ENCODE data around the gene RIOX2.

The RIOX2 gene

GRCh38 chr3:97896547-97896946 is 75.7 kb downstream of the RIOX2 start:
- Histone ChIP-seq H3K9me3 (ENCODE audit: control insufficient read depth in 1 of 2, low read length in 2 of 2) (no peaks in the 10 kb centered on the region), H3K36me3 (ENCODE audit: control insufficient read depth in 1 of 2, insufficient read depth in 2 of 2, low read length in 2 of 2) (peaks cover 0 to 6% of the 10 kb centered on the region in 2 donors)

GRCh38 chr3:97896129-97896528 is 76.1 kb downstream of the RIOX2 start:
- Histone ChIP-seq H3K4me3 (ENCODE audit: low read depth in 1 of 2, low read length in 2 of 2) (no peak overlapping the region), H3K27me3 (ENCODE audit: control insufficient read depth in 1 of 2, insufficient read depth in 2 of 2, low read length in 2 of 2) (no peaks in the 10 kb centered on the region), H3K36me3 (ENCODE audit: control insufficient read depth in 1 of 2, insufficient read depth in 2 of 2, low read length in 2 of 2) (peaks cover 0 to 6% of the 10 kb centered on the region in 2 donors), H3K9ac (ENCODE audit: low read depth in 1 of 2, low read length in 2 of 2) (no peak overlapping the region), H3K4me1 (ENCODE audit: control insufficient read depth in 1 of 2, insufficient read depth in 2 of 2, low read length in 2 of 2) (peaks cover 0 to 3% of the 10 kb centered on the region in 2 donors), H3K27ac (ENCODE audit: low read depth, low read length) (no peak overlapping the region), H3K9me3 (ENCODE audit: control insufficient read depth in 1 of 2, low read length in 2 of 2) (no peaks in the 10 kb centered on the region)

More at GRCh38 chr3:97896547-97896946, 75.7 kb downstream of the RIOX2 start:
- Histone ChIP-seq H3K9ac (ENCODE audit: low read depth in 1 of 2, low read length in 2 of 2) (no peak overlapping the region), H3K4me1 (ENCODE audit: control insufficient read depth in 1 of 2, insufficient read depth in 2 of 2, low read length in 2 of 2) (peaks cover 3 to 5% of the 10 kb centered on the region in 2 donors), H3K27me3 (ENCODE audit: control insufficient read depth in 1 of 2, insufficient read depth in 2 of 2, low read length in 2 of 2) (no peaks in the 10 kb centered on the region), H3K4me3 (ENCODE audit: low read depth in 1 of 2, low read length in 2 of 2) (no peak overlapping the region), H3K27ac (ENCODE audit: low read depth, low read length) (no peak overlapping the region)

DNA sequence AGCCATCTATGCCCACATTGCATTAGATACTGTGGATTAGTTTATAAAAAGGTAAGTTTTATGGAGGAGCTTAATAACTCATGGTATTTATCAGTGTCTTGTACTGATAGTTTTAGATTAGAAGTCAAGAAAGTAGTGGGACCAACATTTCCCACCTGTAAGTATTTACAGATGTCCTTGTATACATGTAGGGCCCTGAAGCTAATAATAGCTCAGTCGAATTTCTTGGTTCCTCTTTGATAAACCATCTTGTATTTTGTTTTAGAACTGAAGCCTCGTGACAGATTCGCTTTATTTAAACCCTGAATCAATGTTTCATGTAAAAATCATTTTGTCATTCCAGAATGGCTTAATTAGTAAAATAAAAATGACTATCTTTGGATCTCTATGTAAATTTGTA is 77.0 kb downstream of the RIOX2 start:
- Histone ChIP-seq H3K27ac (ENCODE audit: low read depth, low read length) (no peak overlapping the region), H3K9me3 (ENCODE audit: control insufficient read depth in 1 of 2, low read length in 2 of 2) (no peaks in the 10 kb centered on the region), H3K4me3 (ENCODE audit: low read depth in 1 of 2, low read length in 2 of 2) (no peak overlapping the region), H3K9ac (ENCODE audit: low read depth in 1 of 2, low read length in 2 of 2) (no peak overlapping the region), H3K27me3 (ENCODE audit: control insufficient read depth in 1 of 2, insufficient read depth in 2 of 2, low read length in 2 of 2) (no peaks in the 10 kb centered on the region), H3K4me1 (ENCODE audit: control insufficient read depth in 1 of 2, insufficient read depth in 2 of 2, low read length in 2 of 2) (no peaks in the 10 kb centered on the region), H3K36me3 (ENCODE audit: control insufficient read depth in 1 of 2, insufficient read depth in 2 of 2, low read length in 2 of 2) (peaks cover 0 to 6% of the 10 kb centered on the region in 2 donors)

DNA sequence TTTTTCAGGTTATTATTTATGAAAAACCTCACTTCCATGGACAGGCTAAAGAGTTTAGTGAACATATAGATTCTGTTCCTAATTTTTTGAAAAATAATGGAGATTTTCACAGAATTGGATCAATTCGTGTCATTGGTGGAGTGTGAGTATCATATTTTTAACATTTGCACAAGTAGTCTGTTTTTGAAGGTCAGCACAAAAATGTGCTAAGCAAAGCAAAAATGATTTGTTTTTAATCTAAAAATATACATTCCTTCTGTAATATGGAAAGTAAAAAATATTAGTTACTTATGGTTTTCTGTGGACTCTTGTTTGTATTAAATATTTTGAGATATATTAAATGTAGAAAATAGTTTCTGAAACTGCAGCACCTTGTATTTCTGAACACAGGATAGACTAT is 79.4 kb downstream of the RIOX2 start:
- H3K9ac ChIP-seq (ENCODE audit: low read depth in 1 of 2, low read length in 2 of 2): no peak overlapping the region
- H3K4me1 ChIP-seq (ENCODE audit: control insufficient read depth in 1 of 2, insufficient read depth in 2 of 2, low read length in 2 of 2): no peaks in the 10 kb centered on the region
- H3K36me3 ChIP-seq (ENCODE audit: control insufficient read depth in 1 of 2, insufficient read depth in 2 of 2, low read length in 2 of 2): peaks cover 7 to 15% of the 10 kb centered on the region in 2 donors
- no peaks in the 10 kb centered on the region for H3K9me3 ChIP-seq (ENCODE audit: control insufficient read depth in 1 of 2, low read length in 2 of 2)
- no peak overlapping the region for H3K27ac ChIP-seq (ENCODE audit: low read depth, low read length)
- no peaks in the 10 kb centered on the region for H3K27me3 ChIP-seq (ENCODE audit: control insufficient read depth in 1 of 2, insufficient read depth in 2 of 2, low read length in 2 of 2)
- no peak overlapping the region for H3K4me3 ChIP-seq (ENCODE audit: low read depth in 1 of 2, low read length in 2 of 2)

All from duodenal mucosa (tissue), 2 donors.